HG03135 (cell line): ENCODE data around the gene KLF13.

Experiments
- ATAC-seq: cut with Tn5 transposase; IDR thresholded peaks from one replicate; pipeline ENCODE4 v1.9.1; 2021; ENCODE audit warnings: mild to moderate bottlenecking, moderate library complexity; ENCODE audit not compliant: unreplicated experiment

Gene KLF13

GRCh38 chr15:31326156-31326874 is at the start of gene KLF13:
Gene KLF13, plus strand, starts transcription at chr15:31326835. Its CDS starts 378 bp downstream, at chr15:31327213.
- ATAC-seq, result peak; percentile 55

GRCh38 chr15:31277335-31278060 is 49.1 kb upstream of the KLF13 start:
- no peak for ATAC-seq

DNA sequence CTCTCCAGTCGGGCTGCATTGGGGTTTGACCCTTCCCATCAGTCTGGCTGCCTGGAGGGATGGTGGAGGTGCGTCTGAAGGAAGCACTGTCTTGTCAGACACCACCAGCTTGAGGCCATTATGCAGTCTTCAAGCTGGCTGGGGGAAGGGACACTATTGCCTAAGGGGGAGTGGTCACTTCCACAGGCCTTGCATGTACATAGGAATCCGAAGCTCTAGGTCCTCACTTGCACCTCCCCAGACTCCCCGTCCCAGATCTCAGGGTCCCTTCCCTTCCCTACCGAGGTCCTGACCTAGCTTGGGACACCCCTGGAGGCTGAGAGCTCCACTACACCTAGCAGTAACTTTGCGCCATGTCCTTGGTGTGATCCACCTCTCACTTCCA is 48.6 kb upstream of the KLF13 start:
- no peak for ATAC-seq

GRCh38 chr15:31278544-31279220 is 48.0 kb upstream of the KLF13 start:
- no peak for ATAC-seq

- no peak for ATAC-seq
Observed at GRCh38 chr15:31279221-31280045, 47.2 kb upstream of the KLF13 start.

DNA sequence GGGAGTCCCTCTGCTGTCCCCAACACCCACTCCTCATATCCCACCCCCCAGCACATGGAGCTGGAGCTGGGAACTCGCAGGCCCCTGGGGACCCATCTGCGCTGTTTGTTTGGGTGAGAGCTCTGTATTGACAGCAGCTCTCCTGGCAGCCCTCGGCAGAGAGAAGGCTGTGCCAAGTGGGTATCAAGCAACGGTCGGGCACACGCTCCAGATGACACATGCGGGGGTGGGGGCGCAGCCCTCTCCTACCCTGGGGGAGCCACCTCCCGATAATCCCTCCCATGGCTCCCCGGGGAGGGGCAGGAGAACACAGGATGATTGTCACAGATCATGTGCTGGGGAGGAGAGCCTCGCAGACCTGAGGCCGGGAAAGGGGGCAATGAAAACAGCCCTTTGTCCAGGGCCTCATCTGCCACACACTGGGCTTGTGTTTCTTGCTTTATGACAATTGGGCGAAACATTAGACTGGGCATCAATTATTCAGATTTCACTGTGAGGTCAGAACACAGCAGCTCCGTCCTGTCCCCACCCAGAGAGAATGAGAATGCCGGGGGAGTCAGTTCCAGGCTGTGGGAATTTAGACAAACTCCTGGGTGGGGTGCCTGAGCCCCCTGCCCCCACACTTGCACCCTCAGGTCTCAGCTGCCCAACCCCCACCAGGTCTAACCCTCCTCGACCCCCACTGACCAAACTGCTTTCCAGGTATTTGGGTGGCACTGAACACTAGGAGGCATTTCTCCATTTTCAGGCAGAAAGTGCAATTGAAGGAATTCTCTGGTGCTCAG is 46.4 kb upstream of the KLF13 start:
- no peak for ATAC-seq

GRCh38 chr15:31280831-31281216 is 45.8 kb upstream of the KLF13 start:
- ATAC-seq, result no peak

DNA sequence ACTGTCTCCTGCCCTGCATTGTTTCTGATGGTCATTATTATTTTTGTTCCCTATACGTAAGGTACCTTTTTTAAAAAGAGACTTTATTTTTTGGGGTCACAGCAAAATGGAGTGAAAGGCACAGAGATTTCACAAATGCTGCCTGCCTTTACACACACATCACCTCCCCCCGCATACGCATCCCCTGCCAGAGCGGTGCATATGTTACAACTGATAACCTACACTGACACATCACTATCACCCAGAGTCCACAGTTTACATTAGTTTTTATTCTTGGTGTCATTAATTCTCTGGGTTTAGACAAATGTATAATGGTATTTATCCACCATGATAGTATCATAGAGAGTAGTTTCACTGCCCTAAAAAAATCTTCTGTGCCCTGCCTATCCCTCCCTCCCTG is 43.6 kb upstream of the KLF13 start:
- ATAC-seq, result no peak

DNA sequence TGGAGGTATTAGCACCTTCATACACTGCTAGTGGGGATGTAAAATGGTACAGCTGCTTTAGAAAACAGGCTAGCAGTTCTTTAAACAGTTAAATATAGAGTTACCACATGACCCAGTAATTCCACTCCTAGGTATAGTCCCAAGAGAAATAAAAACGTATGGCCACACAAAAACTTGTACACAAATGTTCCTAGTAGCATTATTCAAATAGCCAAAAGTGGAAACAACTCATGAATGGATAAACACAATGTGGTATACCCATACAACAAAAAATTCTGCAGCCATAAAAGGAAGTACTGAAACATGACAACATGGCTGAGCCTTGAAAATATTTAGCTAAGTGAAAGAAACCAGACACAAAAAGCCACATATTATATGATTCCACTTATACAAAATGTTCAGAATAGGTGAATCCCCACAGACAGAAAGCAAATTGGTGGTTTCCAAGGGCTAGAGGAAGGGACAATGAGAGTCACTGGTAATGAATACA is 40.8 kb upstream of the KLF13 start:
- ATAC-seq, result peak; percentile 73

DNA sequence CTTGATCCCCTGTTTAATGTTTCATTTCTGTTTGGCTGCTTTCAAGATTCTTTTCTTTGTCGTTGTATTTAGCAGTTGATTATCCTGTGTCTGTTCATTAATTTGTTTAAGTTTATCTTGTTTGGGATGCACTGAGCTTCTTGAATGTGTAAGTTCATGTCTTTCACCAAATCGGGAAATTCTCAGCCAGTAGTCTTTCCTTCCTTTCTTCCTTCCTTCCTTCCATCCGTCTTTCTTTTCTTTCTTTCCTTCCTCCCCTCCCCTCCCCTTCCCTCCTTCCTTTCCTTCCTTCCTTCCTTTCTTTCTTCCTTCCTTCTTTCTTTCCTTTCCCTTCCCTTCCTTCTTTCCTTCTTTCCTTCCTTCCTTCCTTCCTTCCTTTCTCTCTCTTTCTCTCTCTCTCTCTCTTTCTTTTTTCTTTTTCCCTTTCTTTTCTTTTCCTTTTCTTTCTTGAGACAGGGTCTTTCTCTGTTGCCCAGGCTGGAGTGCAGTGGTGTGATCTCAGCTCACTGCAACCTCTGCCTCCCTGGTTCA is 35.5 kb upstream of the KLF13 start:
- ATAC-seq, result no peak

DNA sequence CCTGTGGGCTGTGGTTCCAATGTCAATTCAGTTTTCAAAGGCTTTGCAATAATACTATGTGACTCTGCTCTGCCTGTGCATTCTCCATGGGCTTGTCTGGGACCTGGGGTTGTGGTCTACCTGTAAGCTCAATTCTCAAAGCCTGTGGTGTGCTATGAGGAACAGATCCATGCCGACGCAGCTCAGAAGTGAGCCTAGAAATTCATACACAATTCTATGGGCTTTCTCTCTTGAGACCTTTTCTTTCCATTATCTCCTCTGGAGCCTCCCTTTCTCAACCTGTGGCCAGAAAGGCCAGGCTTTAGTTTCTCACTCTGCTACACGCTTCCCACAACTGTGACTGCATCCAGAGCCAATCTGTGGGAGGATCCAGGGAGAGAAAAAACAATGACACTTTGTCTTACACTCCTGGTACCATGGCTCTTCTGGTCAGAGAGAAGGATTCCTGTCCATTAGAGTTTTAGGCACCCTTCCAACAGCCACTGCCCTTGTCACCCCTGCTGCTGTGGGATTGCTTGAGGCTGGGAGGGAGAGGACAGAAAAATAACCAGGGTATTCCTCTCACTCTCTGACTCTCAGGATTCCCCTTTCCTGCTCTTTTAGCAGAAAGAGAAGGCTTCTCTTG is 34.1 kb upstream of the KLF13 start:
- no peak for ATAC-seq

GRCh38 chr15:31293655-31294054 is 33.0 kb upstream of the KLF13 start:
- no peak for ATAC-seq

GRCh38 chr15:31294067-31294466 is 32.6 kb upstream of the KLF13 start:
- no peak for ATAC-seq

DNA sequence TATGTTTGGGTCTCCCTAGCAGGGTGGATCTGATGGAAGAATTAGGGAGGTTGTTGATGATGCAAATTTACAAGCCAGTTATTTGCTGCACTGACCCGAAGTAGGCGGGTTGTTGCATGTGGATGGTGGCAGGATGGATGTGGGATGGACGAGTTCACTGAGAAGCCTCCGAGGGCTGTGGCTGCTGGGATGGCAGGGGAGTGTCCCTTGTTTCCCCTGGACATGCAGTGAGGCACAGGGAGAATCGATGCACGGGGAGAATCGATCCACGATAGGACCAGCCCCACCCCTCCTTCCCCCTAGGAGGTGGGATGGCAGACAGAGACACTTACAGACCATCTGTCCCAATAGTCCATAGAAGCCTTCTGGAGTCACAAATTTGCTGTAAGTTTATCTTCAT is 31.0 kb upstream of the KLF13 start:
- no peak for ATAC-seq

GRCh38 chr15:31296219-31296645 is 30.4 kb upstream of the KLF13 start:
- no peak for ATAC-seq

DNA sequence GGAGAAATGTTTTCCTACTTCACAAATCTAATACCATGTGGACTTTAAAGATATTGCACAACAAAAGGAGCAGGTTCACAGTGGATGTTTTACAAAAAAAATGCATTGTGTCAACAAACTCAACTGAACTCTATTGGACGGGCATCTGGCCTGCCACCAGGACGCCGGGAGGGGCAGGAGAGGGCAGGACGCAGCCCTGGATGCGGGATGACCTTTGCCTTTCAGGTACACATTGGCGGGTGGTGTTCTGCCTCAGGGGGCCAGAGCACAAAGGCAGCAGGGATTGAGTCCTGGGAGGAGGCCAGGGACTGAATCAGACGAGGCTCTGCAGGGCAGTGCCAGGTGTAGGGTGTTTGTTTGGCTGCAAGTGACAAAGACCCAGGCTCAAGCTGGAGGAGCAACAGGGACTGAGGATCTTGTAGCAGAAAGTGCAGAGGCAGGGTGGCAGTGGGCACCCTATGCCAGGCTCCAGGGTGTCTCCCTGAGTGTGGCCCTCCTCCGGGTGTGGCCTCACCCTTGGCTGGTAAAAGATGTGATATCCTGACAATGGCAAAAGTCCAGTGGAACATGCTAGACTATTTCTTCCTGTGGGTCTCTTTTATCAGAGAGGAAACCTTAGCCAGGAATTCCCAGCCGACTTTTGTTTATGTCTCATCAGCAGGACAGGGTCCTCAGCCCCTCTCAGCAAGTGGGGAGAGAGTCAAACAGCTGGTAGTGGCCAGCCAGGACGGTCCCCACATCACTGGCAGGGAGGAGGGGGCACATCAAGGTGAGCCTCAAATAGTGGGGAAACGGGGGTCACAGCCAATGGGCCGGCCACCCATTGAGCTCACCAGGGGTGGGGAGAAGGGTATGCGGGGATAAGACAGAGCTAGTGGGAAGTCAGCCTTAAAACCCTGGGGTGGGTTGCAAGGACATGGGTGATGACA is 29.7 kb upstream of the KLF13 start:
- ATAC-seq, result no peak

DNA sequence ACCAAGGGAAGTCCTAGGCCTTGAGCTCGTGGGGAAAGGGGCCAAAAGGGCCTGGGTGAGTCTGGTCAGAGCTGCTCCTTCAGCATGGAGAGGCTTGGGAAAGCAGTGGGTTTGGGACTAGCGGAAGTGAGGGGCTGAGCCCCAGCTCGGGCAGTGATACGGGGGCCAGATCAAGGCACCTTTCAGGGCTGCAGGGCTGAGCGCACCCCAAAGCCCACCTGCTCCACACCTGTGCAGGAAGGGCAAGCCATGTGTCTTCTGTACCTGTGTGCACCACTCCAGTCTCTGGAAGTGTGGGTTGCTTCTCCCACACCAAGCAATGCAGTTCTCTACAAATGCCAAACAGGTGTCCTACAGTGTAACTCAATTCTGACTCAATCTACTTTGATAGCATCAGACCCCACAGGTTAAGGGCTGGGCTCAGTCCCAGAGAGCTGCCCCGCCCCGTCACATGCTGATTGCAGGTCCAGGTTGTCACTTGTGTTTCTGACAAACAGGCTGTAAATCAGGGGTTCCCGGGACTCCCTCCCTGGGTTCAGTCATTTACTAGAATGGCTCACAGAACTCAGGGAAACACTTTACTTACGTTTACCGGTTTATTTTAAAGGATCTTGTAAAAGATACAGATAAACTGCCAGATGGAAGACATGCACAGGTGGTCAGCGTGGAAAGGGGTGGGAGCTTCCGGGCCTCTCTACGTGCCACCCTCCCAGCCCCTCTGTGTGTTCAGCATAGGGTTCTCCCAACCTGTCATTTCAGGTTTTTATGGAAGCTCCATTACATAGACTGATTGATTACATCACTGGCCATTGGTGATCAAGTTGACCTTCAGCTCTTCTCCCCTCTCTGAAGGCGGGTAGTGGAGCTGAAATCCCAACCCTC is 28.8 kb upstream of the KLF13 start:
- no peak for ATAC-seq
